Stimulated activated CD8-positive, alpha-beta memory T cell treated with anti-CD3 and anti-CD28 coated beads, Interleukin-7, amount 100 ng/mL, for 24 hours (primary cell): ENCODE data around the gene LRRC10.
A peak's percentile ranks its signal among the peaks of the same experiment; 100 is the strongest.
"Not testable (repeated sequence)": the region's sequence is repeated elsewhere in the genome, so short reads cannot be mapped to it uniquely, and the experiment has no call there.

Experiments
- DNase-seq: peaks from one replicate; pipeline ENCODE4 v3.0.0-alpha.2; 2020; ENCODE audit warnings: low read depth

The LRRC10 gene

GRCh38 chr12:69616025-69616424 is 5.3 kb upstream of the LRRC10 start:
- no peak for DNase-seq

DNA sequence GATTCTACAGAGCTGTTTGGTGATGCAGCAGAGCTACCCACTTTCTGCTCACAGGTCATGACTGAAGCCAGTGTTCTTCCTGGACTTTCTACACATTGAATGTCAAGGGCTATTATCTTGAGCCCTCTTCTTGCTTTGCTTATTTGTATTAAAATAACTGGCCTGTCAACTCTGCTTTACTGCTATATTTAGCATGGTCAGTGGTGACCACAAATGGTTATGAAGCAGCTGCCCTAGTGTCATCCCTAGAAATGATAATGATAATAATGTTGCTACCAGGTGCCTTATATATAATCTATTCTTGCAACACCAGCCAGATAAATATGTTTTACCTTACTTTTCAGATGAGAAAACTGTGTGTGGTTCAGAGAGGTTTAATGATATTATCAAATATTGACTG is 2.6 kb upstream of the LRRC10 start:
- no peak for DNase-seq

DNA sequence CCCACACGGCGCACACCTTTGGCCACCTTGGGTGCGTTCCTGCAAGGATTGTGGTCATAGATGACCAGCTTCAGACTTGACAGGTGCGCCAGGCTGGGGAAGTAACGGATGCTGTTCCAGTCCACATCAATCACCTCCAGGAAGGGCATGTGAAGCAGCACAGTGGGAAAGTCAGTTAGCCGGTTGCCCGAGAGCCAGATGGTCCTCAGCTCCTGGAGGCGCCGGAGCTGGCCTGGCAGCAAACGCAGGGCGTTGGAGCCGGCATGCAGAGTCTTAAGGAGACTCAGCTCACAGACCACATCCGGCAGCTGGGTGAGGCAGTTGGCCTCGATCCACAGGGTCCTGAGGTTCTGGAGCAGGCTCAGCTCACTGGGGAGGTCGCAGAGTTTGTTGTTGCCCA is 581 bp downstream of the LRRC10 start:
- no peak for DNase-seq

GRCh38 chr12:69608114-69608513 is 2.6 kb downstream of the LRRC10 start:
- no peak for DNase-seq

DNA sequence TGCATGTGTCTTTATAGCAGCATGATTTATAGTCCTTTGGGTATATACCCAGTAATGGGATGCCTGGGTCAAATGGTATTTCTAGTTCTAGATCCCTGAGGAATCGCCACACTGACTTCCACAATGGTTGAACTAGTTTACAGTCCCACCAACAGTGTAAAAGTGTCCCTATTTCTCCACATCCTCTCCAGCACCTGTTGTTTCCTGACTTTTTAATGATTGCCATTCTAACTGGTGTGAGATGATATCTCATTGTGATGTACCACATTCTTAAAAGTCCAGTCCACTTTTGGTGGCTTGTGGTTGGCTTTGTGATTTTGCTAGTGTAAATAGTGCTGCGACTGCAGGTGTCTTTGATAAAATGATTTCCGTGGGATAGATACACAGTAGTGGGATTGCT is 6.4 kb downstream of the LRRC10 start:
- DNase-seq = not testable (repeated sequence)

DNA sequence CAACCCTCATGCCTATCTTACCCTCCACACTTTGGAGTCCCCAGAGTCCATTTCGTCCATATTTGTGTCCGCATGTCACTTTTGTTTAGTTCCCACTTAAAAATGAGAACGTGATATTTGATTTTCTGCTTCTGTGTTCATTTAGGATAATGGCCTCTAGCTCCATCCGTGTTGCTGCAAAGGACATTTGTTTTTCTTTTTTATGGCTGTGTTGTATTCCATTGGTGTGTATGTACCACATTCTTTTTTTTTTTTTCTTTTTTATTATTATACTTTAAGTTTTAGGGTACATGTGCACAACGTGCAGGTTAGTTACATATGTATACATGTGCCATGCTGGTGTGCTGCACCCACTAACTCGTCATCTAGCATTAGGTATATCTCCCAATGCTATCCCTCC is 7.2 kb downstream of the LRRC10 start:
- DNase-seq = not testable (repeated sequence)

- DNase-seq = no peak
Observed at GRCh38 chr12:69602954-69603353, 7.8 kb downstream of the LRRC10 start.

GRCh38 chr12:69601962-69602685 is 8.6 kb downstream of the LRRC10 start:
- no peak for DNase-seq

- DNase-seq = no peak
Observed at GRCh38 chr12:69600804-69601203, 9.9 kb downstream of the LRRC10 start.

DNA sequence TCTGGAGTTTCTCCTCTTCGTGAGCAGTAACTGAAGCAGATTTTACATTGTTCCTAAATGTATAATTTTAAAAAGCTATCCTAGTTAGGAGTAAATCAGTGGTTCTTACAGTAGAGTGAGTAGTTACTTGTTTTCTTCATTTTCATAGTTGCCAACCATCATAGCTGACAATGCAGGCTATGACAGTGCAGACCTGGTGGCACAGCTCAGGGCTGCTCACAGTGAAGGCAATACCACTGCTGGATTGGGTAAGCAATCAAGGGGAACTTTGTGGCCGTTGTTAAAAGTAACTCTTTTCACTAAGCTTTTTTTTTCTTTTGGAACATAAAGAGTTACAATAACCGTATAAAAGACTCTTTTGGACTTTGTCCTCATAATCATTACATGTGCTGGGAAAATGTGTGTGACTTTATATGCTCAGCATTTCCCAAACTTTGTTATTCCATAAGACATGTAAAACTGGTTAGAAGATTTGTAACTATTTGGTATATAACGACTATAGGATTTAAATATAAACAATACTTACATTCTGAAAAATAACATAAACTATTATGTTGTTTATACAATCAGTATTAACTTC is 12.4 kb downstream of the LRRC10 start:
- no peak for DNase-seq

GRCh38 chr12:69595689-69596088 is 15.0 kb downstream of the LRRC10 start:
- no peak for DNase-seq

DNA sequence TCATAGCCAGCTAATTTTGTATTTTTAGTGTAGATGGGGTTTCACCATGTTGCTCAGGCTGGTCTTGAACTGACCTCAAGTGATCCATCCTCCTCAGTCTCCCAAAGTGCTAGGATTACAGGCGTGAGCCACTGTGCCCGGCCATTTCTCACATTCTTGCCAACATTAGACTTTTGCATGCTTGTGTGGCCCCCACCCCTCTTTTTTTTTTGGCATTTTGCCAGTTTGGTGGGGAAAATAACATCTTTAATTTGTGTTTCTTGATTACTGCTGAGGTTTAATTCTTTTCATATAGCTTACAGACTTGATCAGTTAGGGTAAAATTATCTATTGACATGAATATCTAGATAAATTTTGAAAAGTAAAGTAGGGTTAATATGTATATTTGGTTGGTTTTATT is 21.6 kb downstream of the LRRC10 start:
- no peak for DNase-seq

- DNase-seq = no peak
Observed at GRCh38 chr12:69588527-69588926, 22.2 kb downstream of the LRRC10 start.

DNA sequence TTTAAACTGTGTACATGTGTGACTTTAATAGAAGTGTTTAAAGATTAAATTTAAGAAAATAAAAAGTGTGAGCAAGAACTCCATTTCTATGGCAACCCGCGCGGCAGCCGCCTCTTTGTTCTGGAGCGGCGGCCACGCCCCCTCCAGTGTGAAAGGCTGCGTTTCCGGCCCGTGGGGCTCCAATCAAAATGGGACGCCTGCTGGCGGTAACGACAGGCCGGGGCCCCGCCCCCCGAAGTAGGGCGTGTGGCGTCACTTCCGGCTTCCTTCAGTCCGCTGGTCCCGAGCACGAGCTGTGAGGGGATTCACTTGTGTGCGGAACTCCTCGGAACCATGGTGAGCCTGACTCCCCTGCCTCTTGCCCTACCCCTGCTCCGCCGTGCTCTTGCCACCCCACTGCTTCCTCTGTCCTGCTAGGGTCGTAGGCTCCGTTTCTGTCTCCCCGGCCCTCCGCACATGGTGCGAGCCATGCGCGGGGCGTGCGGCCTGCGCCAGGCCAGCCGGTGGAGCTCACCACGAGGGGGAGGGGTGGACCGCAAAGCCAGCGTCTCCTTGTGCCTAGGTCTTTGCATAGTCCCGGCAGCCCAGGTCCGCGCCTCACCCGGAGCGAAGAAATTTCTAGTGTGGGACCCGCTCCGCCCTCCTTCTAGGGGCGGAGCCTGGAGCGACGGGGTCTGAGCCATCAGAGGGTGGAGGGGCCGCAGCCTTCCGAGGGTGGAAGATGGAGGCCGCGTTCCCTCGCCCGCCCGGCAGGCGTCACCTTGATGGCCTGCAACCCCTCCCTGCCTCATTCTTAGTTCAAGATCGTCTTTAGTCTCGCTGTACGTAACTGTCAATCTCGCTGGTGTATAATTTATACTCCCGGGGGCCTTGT is 25.3 kb downstream of the LRRC10 start, which contains the start of gene CCT2:
Gene CCT2 (plus strand): TSS at position 271 of the 874 bp plus-strand sequence. CDS start 63 bp downstream, at position 334.
- peak; percentile 95 for DNase-seq

- no peak for DNase-seq
Observed at GRCh38 chr12:69583203-69583602, 27.5 kb downstream of the LRRC10 start.

- DNase-seq = no peak
Observed at GRCh38 chr12:69580074-69580473, 30.6 kb downstream of the LRRC10 start.

DNA sequence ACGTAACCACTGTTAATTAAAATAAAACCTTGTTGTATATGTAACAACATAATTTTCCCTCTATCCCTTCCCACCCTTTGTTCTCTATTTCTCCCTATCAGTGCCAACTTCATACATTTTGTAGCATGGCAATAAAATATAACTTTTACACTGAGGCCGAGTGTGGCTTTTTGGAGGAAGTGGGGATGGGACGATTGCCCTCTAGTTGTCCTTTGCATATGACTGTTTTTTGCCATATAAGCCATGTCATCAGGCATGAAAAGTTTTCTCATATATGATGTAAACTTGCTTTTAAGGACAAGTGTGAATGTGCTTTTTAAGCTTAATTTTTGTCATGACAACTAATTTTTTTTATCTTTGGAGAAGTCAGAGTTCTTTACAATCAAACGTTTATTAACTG is 31.7 kb downstream of the LRRC10 start:
- no peak for DNase-seq

DNA sequence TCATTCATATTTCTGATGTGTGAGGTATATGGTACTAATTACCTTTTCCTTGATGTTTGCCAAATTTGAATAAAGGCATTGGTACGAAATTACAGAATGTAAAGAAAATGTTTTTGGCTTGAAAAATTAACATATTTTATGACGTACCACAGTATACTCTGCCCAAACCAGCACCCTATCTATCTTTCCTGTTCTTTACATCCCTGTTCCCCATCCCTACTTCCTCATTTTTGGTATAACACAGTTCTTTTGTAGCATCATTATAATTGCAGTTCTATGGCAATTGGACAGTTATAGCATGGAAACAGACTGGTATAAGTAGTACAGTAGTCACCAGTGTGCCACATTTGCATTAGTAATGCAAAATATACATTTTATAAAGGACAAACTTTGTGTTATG is 32.4 kb downstream of the LRRC10 start:
- DNase-seq = no peak

DNA sequence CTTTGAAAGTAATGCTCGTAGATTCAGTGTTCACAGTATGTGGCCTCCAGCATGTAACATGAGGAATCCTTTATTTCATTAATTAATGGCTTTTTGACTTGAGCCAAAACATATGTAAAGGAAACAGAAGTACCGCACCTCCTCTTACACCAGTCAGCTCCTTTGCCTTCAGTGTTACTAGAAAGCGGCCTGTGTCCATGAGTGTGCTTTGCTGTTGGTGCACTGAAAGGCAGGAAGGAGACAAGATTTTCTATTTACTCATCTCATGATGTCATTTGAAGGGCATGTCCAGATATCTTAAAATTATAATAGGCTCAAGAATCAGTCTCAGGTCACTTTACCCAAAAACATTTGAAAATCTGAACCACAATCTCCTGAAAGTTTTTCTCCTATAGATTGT is 35.4 kb downstream of the LRRC10 start:
- no peak for DNase-seq

- DNase-seq = peak; percentile 8
Observed at GRCh38 chr12:69570545-69571399, 39.9 kb downstream of the LRRC10 start.

DNA sequence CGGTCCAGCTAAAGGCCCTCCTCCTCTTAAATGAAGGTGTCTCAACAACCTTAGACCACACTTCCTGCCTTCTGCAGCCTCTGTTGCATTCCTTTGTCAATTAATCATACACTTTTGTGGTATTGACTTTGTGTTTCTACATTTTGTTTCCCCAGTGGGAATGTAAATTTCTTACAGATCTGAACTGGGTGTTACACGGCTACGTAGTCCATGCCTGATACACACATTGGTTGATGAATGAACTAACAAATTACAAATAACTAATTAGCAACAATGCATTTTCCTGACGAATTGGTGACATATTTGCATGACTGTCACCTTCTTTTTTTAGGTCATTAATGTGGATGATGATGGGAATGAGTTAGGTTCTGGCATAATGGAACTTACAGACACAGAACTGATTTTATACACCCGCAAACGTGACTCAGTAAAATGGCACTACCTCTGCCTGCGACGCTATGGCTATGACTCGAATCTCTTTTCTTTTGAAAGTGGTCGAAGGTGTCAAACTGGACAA is 40.6 kb downstream of the LRRC10 start:
- no peak for DNase-seq

DNA sequence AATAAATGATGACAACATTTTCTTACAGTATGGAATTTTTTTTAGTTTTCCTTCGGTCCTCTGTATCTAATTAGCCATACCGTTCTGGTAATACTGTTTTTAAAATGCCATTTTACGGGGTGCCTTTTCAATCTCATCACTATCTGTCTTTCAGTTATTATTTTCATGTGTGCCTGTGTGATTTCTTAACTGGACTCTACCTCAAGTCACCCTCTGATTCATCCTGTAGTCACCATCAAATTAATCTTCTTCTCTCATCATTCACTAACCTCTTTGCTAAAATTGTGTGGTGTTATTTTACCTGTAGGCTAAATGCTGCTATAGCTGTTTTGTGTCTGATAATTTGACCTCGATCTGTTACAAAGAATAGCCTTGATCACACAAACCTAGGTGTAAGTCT is 41.5 kb downstream of the LRRC10 start:
- no peak for DNase-seq
